PC-9 (cell line): Measurements from ENCODE around the gene STK32A. TPM values are rescaled to one million over a fixed set of nuclear protein-coding genes. Genes with fewer than 3 reads are reported as not detected.

Source experiments
- BruUV-seq: library from RNA; stranded (reverse); fragments of 400-500 nt; replicated peaks from 2 replicates; lab custom pipeline; 2021; lab: Mats Ljungman, UMichigan
- CTCF ChIA-PET: fragments of 300-600 bp; sonication (Branson Sonifier 250); formaldehyde crosslinking; loops from one replicate; lab custom pipeline; 2022; ENCODE audit warnings: antibody characterized with exemption; lab: Charles Lee
- POLR2A ChIA-PET: fragments of 300-600 bp; sonication (Branson Sonifier 250); formaldehyde crosslinking; loops from one replicate; lab custom pipeline; 2022; ENCODE audit warnings: antibody characterized with exemption; ENCODE audit not compliant: unreplicated experiment; lab: Charles Lee
- DNase-seq, 2 experiments: peaks; one replicate each; pipeline versions ENCODE4 v3.0.0 to v3.0.0-alpha.2; 2015 to 2022; ENCODE audit warnings: mixed read lengths in 1 of 2
- H2AFZ ChIP-seq: fragments of 200-600 bp; sonication (generic); 2 replicates; pipeline ENCODE4 v1.8.1; 2017; ENCODE audit warnings: antibody characterized with exemption
- H3F3A ChIP-seq: fragments of 200-600 bp; sonication (generic); 2 replicates; pipeline ENCODE4 v1.8.1; 2017; ENCODE audit warnings: antibody characterized with exemption, mild to moderate bottlenecking, low read depth; ENCODE audit not compliant: insufficient read depth
- H3K27ac ChIP-seq: fragments of 200-600 bp; sonication (generic); 2 replicates; pipeline ENCODE4 v1.6.1; 2016; ENCODE audit warnings: mixed run types
- H3K27me3 ChIP-seq: fragments of 200-600 bp; sonication (generic); 2 replicates; pipeline ENCODE4 v1.6.1; 2016; ENCODE audit warnings: low read depth, mixed run types; ENCODE audit not compliant: insufficient read depth
- H3K36me3 ChIP-seq: fragments of 200-600 bp; sonication (generic); 2 replicates; pipeline ENCODE4 v1.6.1; 2016; ENCODE audit warnings: low read depth, mixed run types
- H3K4me1 ChIP-seq: fragments of 200-600 bp; sonication (generic); replicated peaks from 2 replicates; pipeline ENCODE4 v1.6.1; 2016; ENCODE audit warnings: mixed run types; ENCODE audit not compliant: insufficient read depth
- H3K4me2 ChIP-seq: fragments of 200-600 bp; sonication (generic); 2 replicates; pipeline ENCODE4 v1.6.1; 2017; ENCODE audit warnings: mixed run types
- H3K4me3 ChIP-seq: fragments of 200-600 bp; sonication (generic); 2 replicates; pipeline ENCODE4 v1.6.1; 2016; ENCODE audit warnings: mixed run types
- H3K79me2 ChIP-seq: fragments of 200-600 bp; sonication (generic); 2 replicates; pipeline ENCODE4 v1.6.1; 2017; ENCODE audit warnings: low read depth, mixed run types
- H3K9me2 ChIP-seq: fragments of 200-600 bp; sonication (generic); 2 replicates; pipeline ENCODE4 v1.8.1; 2017; ENCODE audit warnings: mild to moderate bottlenecking; ENCODE audit not compliant: insufficient read depth
- H3K9me3 ChIP-seq: fragments of 200-600 bp; sonication (generic); 2 replicates; pipeline ENCODE4 v1.8.1; 2016; ENCODE audit warnings: low read depth; ENCODE audit not compliant: insufficient read depth
- H4K20me1 ChIP-seq: fragments of 200-600 bp; sonication (generic); 2 replicates; pipeline ENCODE4 v1.8.1; 2017; ENCODE audit not compliant: insufficient read depth
- EZH2 ChIP-seq: fragments of 200-600 bp; sonication (generic); IDR thresholded peaks from 2 replicates; pipeline ENCODE4 v1.8.0; 2017; ENCODE audit warnings: antibody characterized with exemption, low read depth
- intact Hi-C: fragments of 100-400 bp; cut with micrococcal nuclease; formaldehyde crosslinking; loops from one replicate; pipeline ENCODE4 v1.10.0; 2022; ENCODE audit not compliant: unreplicated experiment
- total RNA-seq: library from RNA; stranded (reverse); gene quantifications from 2 replicates; pipeline ENCODE4 v1.2.3, GENCODE V29; 2021
- TF ChIP-seq, protein P1 (sequence below): fragments of 200-600 bp; sonication (generic); conservative IDR thresholded peaks from 2 replicates; pipeline ENCODE4 v1.6.1; 2017; ENCODE audit warnings: mixed run types, antibody characterized with exemption, mild to moderate bottlenecking, moderate library complexity

STK32A gene
- total RNA-seq, 1 experiment from 2014 or later, result not detected

DNA sequence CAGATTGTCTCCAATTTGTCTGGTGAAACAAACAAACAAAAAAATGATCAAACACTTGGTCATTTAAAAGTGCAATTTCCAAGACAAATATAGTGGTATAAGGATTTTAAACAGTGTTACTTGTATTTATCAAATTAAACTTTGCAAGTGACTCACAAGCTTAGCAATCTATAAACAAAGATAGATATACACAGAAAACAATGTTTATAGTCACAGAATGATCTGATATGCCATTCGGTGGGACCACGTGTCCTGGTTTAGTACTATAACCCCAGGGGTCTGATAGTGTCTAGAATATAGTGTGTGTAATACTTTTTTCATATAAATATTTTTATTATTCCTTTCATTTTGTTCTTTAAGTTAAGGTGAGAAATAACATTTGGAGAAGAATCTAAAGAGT lies 183.8 kb downstream of the STK32A start:
- Histone ChIP-seq H3K9me3 (no peaks in the 10 kb centered on the region), H3K36me3 (no peaks in the 10 kb centered on the region), H3K79me2 (no peaks in the 10 kb centered on the region), H2AFZ (no peak overlapping the region), H3K9me2 (no peaks in the 10 kb centered on the region), H3K27ac (no peak overlapping the region), H4K20me1 (no peaks in the 10 kb centered on the region), H3K4me3 (no peak overlapping the region), H3K4me1 (no peaks in the 10 kb centered on the region), H3K27me3 (peaks cover 35% of the 10 kb centered on the region; the same call in 1 of the 2 replicates), H3K4me2 (no peak overlapping the region), H3F3A (no peaks in the 10 kb centered on the region)
- DNase-seq, result no peak
- BruUV-seq, result no TSS peak
- intact Hi-C loops, result no loop called here
- TF ChIP-seq, protein P1, sequence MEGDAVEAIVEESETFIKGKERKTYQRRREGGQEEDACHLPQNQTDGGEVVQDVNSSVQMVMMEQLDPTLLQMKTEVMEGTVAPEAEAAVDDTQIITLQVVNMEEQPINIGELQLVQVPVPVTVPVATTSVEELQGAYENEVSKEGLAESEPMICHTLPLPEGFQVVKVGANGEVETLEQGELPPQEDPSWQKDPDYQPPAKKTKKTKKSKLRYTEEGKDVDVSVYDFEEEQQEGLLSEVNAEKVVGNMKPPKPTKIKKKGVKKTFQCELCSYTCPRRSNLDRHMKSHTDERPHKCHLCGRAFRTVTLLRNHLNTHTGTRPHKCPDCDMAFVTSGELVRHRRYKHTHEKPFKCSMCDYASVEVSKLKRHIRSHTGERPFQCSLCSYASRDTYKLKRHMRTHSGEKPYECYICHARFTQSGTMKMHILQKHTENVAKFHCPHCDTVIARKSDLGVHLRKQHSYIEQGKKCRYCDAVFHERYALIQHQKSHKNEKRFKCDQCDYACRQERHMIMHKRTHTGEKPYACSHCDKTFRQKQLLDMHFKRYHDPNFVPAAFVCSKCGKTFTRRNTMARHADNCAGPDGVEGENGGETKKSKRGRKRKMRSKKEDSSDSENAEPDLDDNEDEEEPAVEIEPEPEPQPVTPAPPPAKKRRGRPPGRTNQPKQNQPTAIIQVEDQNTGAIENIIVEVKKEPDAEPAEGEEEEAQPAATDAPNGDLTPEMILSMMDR, result no peak
- TF ChIP-seq EZH2, result no peak
- CTCF ChIA-PET, result no interaction called here
- POLR2A ChIA-PET, result no interaction called here

DNA sequence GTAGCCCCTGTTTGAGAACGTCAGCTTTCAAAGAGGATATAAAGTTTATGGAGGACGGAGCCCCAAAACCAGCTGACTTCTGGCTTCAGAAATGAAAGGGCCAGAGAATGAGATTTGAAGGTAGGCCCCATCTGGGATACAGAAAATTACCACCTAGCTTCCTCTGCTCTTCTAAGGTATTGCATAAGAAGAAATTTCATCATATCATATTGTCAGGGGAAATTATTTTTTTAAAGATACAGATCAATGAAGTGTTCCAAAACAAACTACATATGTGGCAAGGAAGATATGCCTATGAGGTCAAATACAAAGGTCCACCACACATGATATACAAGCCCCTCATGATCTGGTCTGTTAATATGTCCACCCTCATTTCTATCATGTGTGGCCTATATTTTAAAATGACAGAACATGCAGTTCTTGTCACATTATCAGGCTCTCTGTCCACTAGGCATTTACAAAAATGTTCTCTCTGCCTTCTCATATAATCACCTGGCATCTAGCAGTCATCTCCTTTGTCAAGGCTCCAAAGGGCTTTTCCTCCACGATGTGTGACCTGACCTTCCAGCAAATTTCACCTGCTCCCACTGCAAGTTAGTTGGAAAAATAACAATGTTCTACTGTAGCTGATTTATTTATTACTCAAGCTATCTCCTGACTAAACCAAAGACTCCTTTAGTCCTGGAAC lies 192.0 kb downstream of the STK32A start:
- intact Hi-C loops, result no loop called here
- ChIA-PET CTCF (no interaction called here), POLR2A (no interaction called here)
- Histone ChIP-seq H3F3A (no peaks in the 10 kb centered on the region), H4K20me1 (no peaks in the 10 kb centered on the region), H3K27ac (no peak overlapping the region), H3K79me2 (no peaks in the 10 kb centered on the region), H3K4me3 (no peak overlapping the region), H3K27me3 (peaks cover 44% of the 10 kb centered on the region), H3K4me2 (no peak overlapping the region), H3K9me3 (no peaks in the 10 kb centered on the region), H3K4me1 (no peaks in the 10 kb centered on the region), H3K36me3 (no peaks in the 10 kb centered on the region), H2AFZ (no peak overlapping the region), H3K9me2 (no peaks in the 10 kb centered on the region)
- no peak for DNase-seq
- no peak for TF ChIP-seq EZH2
- TF ChIP-seq, protein P1, result no peak
- no TSS peak for BruUV-seq

DNA sequence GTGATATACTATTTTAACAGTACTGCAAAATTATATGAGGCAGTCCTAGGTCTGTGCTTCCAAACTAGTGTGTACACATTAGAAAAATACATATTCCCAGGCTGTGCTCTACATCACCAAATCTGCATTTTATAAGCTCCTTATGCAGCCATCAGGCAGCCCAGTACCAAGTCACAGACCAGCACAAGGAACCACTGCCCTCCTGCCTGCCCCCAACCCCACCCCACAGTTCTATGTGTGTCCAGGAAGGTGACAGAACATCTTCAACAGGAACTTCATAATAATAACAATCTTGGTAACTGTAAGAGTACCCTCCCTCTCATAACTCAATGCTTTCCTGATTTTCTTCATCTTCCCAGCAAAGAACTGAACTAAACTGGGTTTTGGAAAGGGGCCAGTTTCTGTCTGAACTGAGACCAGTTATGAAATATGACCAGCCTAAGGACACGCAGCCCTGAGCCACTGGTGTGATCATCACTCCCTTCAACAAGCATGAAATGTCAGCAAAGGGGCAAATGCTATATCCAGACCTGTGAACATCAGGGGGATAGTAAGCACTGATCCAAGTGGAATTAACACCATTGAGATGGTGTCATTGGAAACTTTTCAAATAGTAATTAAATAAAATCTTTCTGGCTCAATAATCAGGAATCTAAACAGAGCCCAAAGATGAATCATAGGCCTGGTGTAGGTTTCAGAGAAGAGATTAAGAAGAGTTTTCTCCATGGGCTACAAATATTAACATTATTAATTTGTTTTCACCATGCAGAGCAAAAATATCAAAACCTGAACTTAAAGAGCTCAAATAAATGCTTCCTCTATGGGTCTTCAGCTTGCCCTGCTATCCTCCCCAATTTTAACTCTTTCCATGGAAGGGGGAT lies 192.9 kb downstream of the STK32A start:
- no peak for DNase-seq
- ChIA-PET CTCF (no interaction called here), POLR2A (no interaction called here)
- no TSS peak for BruUV-seq
- Histone ChIP-seq H3K4me2 (no peak overlapping the region), H3K79me2 (no peaks in the 10 kb centered on the region), H3K4me3 (no peak overlapping the region), H3K36me3 (no peaks in the 10 kb centered on the region), H3K9me3 (no peaks in the 10 kb centered on the region), H4K20me1 (no peaks in the 10 kb centered on the region), H3K27me3 (peaks cover 43% of the 10 kb centered on the region), H3K9me2 (no peaks in the 10 kb centered on the region), H3K4me1 (no peaks in the 10 kb centered on the region), H2AFZ (no peak overlapping the region), H3K27ac (no peak overlapping the region), H3F3A (no peaks in the 10 kb centered on the region)
- intact Hi-C loops, result no loop called here
- TF ChIP-seq, protein P1, result no peak
- TF ChIP-seq EZH2, result no peak
